ENCODE data around the gene KRTAP6-2. TPM values are rescaled to one million over a fixed set of nuclear protein-coding genes. Genes with fewer than 3 reads are reported as not detected.

Gene KRTAP6-2, protein sequence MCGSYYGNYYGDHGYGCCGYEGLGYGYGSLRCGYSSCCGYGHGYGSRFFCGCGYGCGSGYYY
- not detected in 5 replicates for total RNA-seq (2022; extraction: Qiagen RNA extraction)

DNA sequence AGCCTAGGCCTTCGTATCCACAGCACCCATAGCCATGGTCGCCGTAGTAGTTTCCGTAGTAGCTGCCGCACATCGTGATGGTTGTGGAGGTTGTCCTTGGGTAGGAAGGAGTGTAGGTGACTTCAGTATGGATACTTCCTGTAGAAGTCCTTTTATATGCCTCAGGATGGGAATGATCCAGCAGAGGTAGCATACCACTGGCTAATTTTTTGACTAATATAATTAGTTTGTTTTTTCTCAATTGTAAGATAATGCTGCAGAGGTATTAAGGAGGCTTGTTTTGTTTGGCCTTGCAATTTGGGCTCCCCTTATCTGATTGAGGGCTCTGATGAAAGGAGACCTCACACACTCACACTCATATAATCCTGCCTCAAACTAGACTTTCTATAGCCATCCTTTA lies at the start of gene KRTAP6-2:
Gene KRTAP6-2, minus strand, starts transcription at position 101 of the 400 bp plus-strand sequence. Its CDS starts 28 bp downstream, at position 73.

DNA sequence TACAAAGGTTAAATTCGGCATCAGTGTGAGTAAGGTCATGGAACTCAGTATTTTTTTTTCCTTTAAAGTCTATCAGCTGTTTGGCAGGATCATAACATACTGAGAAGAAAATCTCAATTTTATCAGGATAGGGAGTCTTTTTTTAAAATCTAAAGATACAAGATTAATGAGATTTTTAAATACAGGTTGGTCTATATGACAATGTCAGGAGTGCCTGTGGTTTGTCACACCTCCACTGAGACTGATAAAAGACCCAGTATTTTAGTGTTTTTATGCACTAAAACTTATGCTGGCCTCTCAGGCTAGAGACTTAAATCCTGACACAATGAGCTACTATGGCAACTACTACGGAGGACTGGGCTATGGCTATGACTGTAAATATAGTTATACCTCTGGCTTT lies 43.9 kb upstream of the KRTAP6-2 start, which contains the start of gene KRTAP20-3:
Gene KRTAP20-3, plus strand, starts transcription at position 301 of the 400 bp plus-strand sequence.

DNA sequence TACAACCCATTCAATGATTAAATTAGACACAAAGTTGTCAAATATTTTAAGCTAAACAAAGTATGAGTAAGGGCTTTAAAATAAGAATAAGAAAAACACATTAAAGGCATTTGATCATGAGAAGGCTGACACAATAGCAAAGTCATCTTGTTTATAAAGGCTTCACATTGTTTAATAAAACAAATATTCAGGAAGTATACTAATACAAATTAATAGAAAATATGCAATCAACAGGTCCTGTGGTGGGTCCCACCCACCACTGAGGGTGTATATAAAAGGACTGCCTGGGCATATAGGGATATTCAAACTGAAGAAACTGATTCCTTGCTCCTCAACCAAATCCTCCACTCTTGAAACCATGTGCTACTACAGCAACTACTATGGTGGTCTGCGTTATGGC lies 36.2 kb upstream of the KRTAP6-2 start, which contains the start of gene KRTAP20-2:
Gene KRTAP20-2, plus strand, starts transcription at position 301 of the 400 bp plus-strand sequence. Its CDS starts 58 bp downstream, at position 359.

DNA sequence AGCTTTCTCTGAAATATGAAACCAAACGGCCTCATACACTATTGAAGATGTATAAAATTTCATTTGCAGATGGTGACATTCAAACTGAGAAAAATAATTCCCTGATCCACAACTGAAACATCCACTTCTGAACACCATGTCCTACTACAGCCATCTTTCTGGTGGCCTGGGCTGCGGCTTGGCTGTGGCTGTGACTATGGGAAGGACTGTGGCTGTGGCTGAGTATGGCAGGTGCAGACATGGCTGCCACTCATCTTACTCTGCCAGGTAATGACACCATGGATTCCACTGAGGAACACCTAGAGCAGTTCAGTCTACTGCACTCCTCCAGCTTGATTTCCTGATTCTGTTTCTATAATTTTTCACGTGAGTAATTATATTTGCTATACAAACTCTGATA lies 21.8 kb upstream of the KRTAP6-2 start, which contains the start of gene KRTAP20-4:
Gene KRTAP20-4, plus strand, starts transcription at position 106 of the 400 bp plus-strand sequence.

DNA sequence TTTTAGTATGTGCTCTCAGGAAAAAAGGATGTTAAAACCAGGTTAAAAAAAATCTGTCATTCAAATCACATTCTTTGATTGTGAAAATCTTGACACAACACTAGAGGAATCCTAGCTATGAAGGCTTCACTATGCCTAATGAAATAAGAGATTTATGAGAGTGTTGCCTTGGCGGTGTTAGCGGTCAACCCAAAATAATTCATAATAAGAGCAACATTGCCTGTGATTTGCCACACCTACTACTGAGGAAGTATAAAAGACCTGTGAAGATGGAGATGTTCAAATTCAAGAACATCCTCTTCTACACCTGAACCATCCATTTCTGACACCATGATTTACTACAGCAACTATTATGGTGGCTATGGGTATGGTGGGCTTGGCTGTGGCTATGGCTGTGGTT lies 17.4 kb upstream of the KRTAP6-2 start, which contains the start of gene KRTAP20-1:
Gene KRTAP20-1, plus strand, starts transcription at position 301 of the 400 bp plus-strand sequence. Its CDS starts 30 bp downstream, at position 331.

DNA sequence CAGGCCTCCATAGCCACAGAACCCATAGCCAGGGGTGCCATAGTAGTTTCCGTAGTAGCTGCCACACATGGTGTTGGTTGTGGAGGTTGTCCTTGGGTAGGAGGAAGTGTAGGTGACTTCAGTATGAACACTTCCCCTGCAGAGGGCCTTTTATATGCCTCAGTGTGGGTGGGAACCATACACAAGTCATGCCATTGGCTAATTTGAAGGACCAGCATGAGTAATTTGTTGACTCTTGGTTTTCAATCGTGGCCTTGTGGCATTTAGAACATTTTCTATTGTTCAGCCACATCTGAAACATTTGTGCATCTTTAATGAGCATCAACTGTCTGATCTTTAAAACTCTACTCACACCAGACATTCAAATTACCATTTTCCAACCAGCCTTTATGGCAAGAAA lies 15.1 kb upstream of the KRTAP6-2 start, which contains the start of gene KRTAP6-1:
Gene KRTAP6-1, minus strand, starts transcription at position 95 of the 400 bp plus-strand sequence. Its CDS starts 26 bp downstream, at position 69.

DNA sequence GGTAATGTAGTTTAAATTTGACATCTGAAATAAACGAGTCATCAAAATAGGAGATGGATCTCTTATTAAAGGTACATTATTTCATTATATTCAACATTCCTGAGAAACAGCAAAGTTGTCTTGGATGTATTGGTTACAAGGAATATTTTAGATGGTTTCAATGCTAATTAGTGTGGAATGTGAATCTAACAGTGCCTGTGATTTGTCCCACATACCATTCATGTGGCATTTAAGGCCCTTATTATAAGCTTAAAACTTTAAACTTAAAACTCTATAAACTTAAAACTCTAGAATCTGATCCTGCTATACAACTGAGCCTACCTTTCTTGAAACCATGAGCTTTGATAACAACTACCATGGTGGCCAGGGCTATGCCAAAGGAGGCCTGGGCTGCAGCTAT lies 2.1 kb upstream of the KRTAP6-2 start, which contains the start of gene KRTAP22-1:
Gene KRTAP22-1, plus strand, starts transcription at position 301 of the 400 bp plus-strand sequence.

DNA sequence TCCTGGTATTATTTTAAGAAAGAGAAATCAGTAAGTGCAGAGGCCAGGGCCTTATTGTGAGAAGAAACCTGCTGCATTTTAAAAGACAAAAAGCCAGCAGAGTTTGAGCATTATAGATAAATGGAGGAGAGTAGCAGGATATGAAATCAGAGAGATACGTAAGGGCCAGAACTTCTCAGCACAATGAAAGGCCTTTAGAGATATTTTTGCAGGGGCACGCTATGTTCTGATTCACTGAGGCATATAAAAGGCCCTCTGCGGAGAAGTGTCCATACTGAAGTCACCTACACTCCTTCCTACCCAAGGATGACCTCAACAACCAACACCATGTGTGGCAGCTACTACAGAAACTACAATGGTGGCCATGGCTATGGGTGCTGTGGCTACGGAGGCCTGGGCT lies 6.6 kb downstream of the KRTAP6-2 start, which contains the start of gene KRTAP6-3:
Gene KRTAP6-3, plus strand, starts transcription at position 301 of the 400 bp plus-strand sequence. Its CDS starts 6 bp downstream, at position 307.

DNA sequence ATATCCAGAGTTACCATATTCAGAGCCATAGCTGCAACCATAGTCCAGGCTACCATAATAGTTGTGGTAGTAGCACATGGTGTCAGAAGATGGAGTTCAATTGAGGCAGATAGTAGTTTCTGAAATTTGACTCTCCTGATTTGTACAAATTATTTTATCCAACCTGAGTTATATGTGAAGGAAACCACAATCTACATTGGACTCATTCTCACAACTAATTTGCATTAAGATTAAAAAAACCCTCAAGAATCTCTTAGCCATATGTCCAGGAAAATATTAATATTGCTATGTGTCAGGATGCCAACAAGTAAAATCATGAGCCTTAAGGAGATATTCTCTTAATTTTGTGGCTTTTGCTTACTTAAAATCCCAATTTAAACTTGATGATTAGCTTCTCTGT lies 8.4 kb downstream of the KRTAP6-2 start, which contains the start of gene KRTAP22-2:
Gene KRTAP22-2, minus strand, starts transcription at position 101 of the 400 bp plus-strand sequence.

DNA sequence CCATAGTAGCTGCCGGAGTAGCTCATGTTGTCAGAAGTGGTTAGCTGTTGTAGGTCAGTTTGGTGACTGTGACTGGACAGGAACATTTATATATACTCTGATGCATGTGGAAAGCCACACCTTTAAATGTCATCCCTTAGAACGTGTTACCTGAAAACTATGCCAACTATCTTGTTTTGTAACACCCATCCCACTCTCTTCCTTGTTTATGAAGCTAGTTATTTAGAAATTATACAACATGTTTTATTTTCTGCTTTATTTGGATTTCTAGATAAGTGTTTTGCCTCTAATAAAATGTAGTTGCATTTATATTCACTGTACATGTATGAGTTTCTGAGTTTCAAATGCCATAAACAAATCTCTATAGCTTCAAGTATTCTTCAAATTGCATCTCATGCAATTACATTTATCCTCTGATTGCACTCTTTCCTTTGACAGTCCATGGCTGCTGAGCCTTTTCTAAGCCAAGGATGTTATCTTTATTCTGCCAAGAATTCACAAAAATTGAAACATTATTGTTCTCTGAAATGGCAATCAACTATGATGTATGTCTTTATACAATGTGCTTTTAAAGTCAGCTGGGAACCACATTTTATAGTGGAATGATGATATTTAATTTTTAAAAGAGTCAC lies 37.3 kb downstream of the KRTAP6-2 start, which contains the start of gene KRTAP19-7:
Gene KRTAP19-7, minus strand, starts transcription at position 51 of the 632 bp plus-strand sequence. Its CDS starts 25 bp downstream, at position 26.

Other genes with a start within 250 kb of the KRTAP6-2 start
- not detected in 5 replicates for gene KRTAP13-2, start 226.6 kb downstream of the KRTAP6-2 start, total RNA-seq (2022; extraction: Qiagen RNA extraction)
- gene KRTAP13-1, start 202.9 kb downstream of the KRTAP6-2 start, total RNA-seq (2022; extraction: Qiagen RNA extraction): not detected in 5 replicates
- not detected in 5 replicates for gene KRTAP13-3, start 173.0 kb downstream of the KRTAP6-2 start, total RNA-seq (2022; extraction: Qiagen RNA extraction)
- not detected in 5 replicates for gene KRTAP13-4, start 168.7 kb downstream of the KRTAP6-2 start, total RNA-seq (2022; extraction: Qiagen RNA extraction)
- gene KRTAP15-1, start 158.6 kb downstream of the KRTAP6-2 start, total RNA-seq (2022; extraction: Qiagen RNA extraction): not detected in 5 replicates
- gene KRTAP19-1, start 118.5 kb downstream of the KRTAP6-2 start, total RNA-seq (2022; extraction: Qiagen RNA extraction): not detected in 5 replicates
- not detected in 5 replicates for gene KRTAP19-2, start 111.5 kb downstream of the KRTAP6-2 start, total RNA-seq (2022; extraction: Qiagen RNA extraction)
- gene KRTAP19-3, start 106.9 kb downstream of the KRTAP6-2 start, total RNA-seq (2022; extraction: Qiagen RNA extraction): not detected in 5 replicates
- not detected in 5 replicates for gene KRTAP19-4, start 101.7 kb downstream of the KRTAP6-2 start, total RNA-seq (2022; extraction: Qiagen RNA extraction)
- gene KRTAP19-5, start 96.8 kb downstream of the KRTAP6-2 start, total RNA-seq (2022; extraction: Qiagen RNA extraction): not detected in 5 replicates
- gene KRTAP19-6, start 57.0 kb downstream of the KRTAP6-2 start, total RNA-seq (2022; extraction: Qiagen RNA extraction): not detected in 5 replicates
- not detected in 5 replicates for gene KRTAP19-7, start 37.6 kb downstream of the KRTAP6-2 start, total RNA-seq (2022; extraction: Qiagen RNA extraction)
- not detected in 5 replicates for gene KRTAP22-2, start 8.5 kb downstream of the KRTAP6-2 start, total RNA-seq (2022; extraction: Qiagen RNA extraction)
- gene KRTAP6-3, start 6.5 kb downstream of the KRTAP6-2 start, total RNA-seq (2022; extraction: Qiagen RNA extraction): not detected in 5 replicates
- not detected in 5 replicates for gene KRTAP22-1, start 2.2 kb upstream of the KRTAP6-2 start, total RNA-seq (2022; extraction: Qiagen RNA extraction)
- not detected in 5 replicates for gene KRTAP6-1, start 15.0 kb upstream of the KRTAP6-2 start, total RNA-seq (2022; extraction: Qiagen RNA extraction)
- not detected in 5 replicates for gene KRTAP20-1, start 17.5 kb upstream of the KRTAP6-2 start, total RNA-seq (2022; extraction: Qiagen RNA extraction)
- not detected in 5 replicates for gene KRTAP20-4, start 21.7 kb upstream of the KRTAP6-2 start, total RNA-seq (2022; extraction: Qiagen RNA extraction)
- gene KRTAP20-2, start 36.3 kb upstream of the KRTAP6-2 start, total RNA-seq (2022; extraction: Qiagen RNA extraction): not detected in 5 replicates
- gene KRTAP20-3, start 44.0 kb upstream of the KRTAP6-2 start, total RNA-seq (2022; extraction: Qiagen RNA extraction): not detected in 5 replicates
- not detected in 5 replicates for gene KRTAP21-3, start 119.9 kb upstream of the KRTAP6-2 start, total RNA-seq (2022; extraction: Qiagen RNA extraction)
- not detected in 5 replicates for gene KRTAP21-2, start 148.4 kb upstream of the KRTAP6-2 start, total RNA-seq (2022; extraction: Qiagen RNA extraction)
- not detected in 5 replicates for gene KRTAP21-1, start 156.5 kb upstream of the KRTAP6-2 start, total RNA-seq (2022; extraction: Qiagen RNA extraction)
- not detected in 5 replicates for gene KRTAP8-1, start 214.4 kb upstream of the KRTAP6-2 start, total RNA-seq (2022; extraction: Qiagen RNA extraction)
- gene KRTAP7-1, start 230.9 kb upstream of the KRTAP6-2 start, total RNA-seq (2022; extraction: Qiagen RNA extraction): not detected in 5 replicates

All from A549 treated with AZD2906 at 1 μM for 4 hours (cell line).